COLO668 (cell line): ENCODE data around the gene SKI.

ENCODE experiments used
- DNase-seq: peaks from one replicate; lab custom pipeline; 2025; ENCODE audit not compliant: unreplicated experiment; lab: John Stamatoyannopoulos, UW

The SKI gene

GRCh38 chr1:2209400-2210083 is 18.6 kb upstream of the SKI start:
- no peak for DNase-seq

DNA sequence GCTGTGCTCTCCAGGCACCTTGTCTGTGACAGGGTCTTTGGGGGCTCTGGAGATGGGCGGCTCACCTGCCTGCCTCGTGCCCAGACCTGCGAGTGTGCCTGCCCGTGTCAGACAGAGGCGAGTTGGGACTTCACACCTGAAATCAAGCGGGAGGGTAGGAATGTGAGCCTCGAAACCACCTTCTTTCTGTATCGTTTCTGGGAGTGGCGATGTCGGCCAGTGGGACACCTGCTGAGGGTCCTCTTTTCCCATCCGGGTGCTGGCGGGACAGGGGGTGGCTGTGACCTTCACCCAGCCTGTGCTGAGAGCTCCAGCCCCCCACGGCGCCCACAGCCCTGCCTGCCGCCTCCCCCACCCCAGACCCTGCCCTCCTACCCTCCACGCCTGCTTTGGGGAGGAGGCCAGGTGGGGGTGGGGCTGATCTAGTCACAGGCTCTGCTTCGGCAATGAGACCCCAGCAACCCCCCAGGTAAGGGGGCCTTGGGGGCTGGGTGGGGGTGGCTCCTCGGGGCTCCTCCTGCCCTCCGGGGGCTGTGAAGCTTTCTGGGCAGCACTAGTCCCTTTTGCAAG is 17.9 kb upstream of the SKI start:
- no peak for DNase-seq

DNA sequence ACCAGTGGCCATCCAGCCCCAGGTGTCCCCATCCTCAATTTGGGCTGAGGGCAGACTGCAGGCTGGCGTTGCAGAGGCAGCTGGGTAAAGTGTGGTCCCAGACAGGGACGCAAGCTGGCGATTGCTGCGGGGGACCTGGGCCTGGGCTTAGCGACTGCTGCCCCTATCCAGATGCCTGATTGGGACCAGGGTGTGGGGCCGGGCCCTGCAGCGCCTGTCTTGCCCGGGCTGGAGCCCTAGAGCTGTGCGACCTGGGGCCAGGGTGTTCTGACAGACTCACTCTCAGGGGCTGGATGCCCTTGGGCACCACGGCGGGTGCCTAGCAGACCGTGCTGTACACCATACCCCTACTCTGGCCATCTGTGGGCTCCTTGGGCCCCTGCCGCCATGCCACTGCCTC is 17.3 kb upstream of the SKI start:
- DNase-seq, result no peak

DNA sequence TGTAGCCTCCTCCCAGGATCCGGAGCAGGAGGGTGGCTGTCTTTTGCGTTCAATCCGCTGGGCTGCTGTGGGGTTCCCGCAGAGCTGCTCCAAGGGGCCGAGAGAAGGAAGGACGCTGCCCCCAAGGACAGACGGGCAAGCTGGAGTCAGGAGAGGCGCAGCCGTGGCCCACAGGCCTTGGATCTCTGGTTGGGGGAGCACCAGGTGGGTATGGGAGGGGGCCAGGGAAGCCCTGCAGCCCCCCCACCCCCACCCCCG is 15.9 kb upstream of the SKI start:
- DNase-seq, result no peak

DNA sequence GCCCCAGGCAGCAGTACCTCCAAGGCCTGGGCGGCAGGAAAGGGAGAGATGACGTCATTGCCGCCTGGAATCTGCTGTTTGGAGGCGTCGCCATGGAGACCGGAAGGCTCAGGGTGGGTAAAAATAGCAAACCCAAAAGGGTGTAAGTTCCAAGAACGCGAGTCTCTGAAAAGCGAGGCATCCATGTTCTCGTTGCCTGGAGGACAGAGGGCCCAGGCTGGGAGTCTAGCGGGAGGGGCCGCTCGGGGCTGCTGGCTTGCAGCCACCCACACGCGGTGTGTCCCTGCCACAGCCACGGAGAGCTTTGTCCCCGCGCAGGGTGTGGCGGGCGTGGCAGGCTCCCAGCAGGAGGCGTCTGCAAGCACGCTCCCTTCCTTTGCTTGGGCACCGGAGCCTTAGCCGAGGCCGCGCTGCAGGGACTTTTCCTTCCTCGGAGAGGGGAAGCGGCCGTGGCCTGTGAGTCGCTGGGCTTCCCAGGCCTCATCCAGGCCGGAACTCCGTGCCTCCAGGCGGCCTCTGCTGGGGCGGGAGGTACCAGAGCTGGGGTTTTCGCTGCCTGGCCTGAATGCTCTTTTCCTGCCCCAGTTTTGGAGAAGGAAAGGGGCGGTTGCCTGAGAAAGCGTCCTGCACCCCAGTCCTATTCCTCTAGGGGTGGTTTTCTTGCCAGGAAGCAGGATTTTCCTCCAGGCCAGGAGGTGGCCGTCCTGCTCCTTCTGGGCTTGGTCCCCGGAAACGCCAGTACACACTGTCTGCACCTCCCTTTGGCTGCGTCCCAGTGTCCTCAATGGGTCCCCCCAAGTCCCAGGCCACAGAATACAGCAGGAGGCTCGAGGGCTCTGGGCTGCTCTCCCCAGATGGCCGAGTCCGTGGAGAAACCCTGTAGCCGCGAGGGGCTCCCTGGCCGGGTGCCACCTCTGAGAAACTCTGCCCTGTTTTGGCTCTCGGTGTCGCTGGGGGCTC is 15.3 kb upstream of the SKI start:
- DNase-seq, result peak; percentile 78

DNA sequence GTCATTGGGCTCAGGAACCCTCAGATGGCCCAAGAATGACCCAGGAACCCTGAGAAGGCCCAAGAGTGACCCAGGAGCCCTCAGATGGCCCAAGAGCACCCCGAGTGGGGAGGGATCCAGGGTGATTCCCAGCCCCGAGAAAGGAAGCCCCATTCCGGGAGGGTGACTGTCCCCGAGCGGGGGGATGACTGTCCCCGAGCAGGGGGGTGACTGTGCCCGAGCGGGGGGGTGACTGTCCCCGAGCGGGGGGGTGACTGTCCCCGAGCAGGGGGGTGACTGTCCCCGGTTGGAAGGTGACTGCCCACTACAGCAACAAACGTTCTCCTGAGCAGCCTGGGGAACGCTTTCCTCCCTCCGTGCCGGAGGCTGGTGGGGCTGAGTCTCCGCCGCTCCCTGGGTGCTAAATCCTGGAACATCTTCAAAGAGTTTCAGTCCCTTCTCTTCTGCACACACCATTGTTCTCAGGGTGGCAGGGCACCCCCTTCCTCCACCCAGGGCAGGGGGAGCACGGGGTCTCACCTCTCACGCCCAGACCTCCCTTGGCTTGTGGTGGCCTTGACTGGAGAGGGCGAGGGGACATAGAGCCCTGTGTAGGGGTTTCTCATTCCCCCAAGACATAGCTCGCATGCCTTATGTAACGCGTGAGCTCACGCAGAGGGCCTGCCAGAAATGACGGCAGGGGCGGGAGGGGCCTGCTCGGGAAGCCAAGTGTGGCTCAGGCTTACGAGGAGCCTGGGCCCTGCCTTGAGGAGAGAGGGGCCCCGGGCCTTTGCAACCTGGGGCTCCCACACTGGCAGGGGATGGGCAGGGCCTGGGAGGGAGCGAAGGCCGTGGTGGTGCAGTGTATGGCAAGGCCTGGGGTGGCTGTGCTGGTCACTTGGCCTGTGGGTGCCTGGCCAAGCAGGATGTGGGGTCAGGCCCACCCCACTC is 14.3 kb upstream of the SKI start:
- no peak for DNase-seq

DNA sequence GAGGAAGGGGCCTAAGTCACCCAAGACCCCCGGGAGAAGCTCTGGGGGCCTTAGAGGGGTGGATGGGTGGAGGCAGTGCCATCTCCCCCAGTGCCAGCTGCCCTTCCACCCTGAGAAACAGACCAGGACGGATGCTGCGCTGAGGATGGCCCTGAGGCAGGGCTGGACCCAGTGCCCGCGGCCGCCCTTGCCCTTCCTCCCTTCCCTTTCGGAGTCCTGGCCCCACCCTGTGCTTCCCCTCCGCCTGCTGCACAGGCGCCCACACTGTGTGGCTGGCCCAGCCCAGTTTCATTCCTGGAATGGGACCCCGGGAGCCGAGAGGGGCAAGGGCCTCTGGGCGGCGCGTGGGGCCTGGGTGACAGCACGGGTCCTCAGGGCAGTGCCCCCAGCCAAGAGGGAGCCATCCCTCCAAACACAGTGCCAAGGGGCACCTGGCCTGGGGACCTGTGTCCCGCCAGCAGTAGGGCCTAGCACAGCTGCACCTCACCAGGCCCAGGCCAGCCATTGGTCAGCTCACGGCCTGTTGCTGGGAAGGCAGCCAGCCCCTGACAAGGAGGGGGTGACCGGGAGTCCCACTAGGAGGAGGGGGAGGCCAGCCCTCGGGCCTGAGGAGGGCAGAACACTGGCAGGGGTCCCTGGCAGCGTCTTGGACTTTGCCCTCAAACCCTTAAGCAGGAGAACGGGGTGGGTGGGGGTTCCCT is 13.4 kb upstream of the SKI start:
- no peak for DNase-seq

DNA sequence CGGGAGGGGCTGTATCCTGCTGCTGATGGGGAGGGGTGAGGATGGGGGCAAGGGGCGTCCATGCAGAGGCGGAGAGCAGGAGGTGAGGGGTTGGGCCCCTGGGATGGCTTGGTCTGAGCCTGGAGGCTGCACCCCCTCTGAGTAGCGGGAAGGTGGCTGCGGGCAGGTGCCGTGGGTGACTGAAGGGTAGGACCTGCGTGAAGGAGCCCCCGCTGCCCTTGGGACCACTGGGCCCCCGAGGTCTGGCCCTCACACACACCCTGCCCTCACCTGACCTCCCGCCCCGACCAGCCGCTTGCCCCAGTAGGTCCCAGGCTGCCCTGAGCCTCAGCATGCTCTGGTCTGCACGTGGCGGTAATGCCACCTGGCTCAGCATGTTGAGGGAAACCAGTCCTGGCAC is 12.8 kb upstream of the SKI start:
- DNase-seq, result no peak

- no peak for DNase-seq
These were observed 12.0 kb upstream of the SKI start for GRCh38 chr1:2215909-2216766.

DNA sequence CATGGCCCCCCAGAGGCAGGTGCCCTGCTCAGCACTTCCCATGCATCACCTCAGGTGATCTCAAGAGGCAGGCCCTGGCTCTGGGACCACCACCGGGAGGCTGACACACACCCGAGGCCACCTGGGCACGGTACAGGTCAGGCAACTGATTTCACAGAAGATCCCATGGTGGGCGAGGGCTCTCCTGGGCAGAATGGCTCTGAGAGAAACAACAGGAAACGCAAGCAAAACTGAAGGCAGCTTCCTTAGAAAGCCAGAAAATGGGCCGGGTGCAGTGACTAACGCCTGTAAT is 11.4 kb upstream of the SKI start:
- no peak for DNase-seq

GRCh38 chr1:2221271-2221670 is 6.8 kb upstream of the SKI start:
- no peak for DNase-seq

GRCh38 chr1:2224170-2224584 is 3.9 kb upstream of the SKI start:
- DNase-seq, result no peak

GRCh38 chr1:2224631-2225428 is 3.3 kb upstream of the SKI start:
- no peak for DNase-seq

DNA sequence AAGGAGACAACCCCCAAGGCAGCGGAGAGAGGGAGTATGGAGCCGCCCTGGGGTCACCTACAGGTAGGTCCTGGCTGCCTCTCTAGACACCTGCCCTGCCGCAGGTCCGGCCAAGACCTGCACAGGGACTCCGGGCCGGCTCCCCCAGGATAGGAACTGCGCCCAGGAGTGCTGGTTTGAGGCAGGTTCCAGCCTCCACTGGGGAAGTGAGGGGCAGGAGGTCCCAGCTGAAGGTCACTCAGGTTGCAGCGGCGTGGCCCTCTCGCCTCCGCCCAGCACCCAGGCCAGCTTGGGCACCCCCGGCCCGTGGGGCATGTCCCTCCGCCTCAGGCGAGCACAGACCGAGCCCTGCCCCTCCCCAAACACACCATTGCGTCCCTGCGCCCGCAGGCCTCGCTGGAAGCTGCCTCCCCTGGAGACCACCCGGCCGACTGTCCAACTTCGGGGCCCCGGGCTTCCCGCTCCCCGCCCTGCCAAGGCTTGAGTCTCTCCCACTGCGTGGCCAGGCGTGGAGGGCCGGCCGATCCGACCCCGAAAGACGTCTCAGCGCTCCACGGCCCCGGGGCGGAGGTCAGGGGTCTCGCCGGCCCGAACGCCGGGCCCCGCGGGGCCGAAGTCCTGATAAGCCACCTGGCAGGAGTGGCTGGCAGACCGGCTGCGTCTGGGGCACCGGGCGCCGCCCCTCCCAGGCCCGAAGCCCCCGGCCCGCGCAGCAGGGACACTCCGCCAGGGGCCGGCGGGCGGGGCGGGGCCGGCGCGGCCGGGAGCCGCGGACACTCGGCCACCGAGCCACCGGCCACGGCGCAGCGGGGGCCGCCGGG is 1.4 kb upstream of the SKI start:
- peak; percentile 51 for DNase-seq

GRCh38 chr1:2227346-2228156 is 568 bp upstream of the SKI start:
- peak; percentile 100 for DNase-seq

DNA sequence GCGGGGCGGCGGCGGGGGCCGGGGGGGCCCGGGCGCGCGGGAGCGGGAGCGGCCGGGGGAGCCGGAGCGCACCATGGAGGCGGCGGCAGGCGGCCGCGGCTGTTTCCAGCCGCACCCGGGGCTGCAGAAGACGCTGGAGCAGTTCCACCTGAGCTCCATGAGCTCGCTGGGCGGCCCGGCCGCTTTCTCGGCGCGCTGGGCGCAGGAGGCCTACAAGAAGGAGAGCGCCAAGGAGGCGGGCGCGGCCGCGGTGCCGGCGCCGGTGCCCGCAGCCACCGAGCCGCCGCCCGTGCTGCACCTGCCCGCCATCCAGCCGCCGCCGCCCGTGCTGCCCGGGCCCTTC is 546 bp downstream of the SKI start:
- peak; percentile 78 for DNase-seq

- peak; percentile 82 for DNase-seq
These were observed 1.1 kb downstream of the SKI start for GRCh38 chr1:2229037-2229864.
